Stimulated activated naive CD8-positive, alpha-beta T cell treated with anti-CD3 and anti-CD28 coated beads, Interleukin-15, Interleukin-2, amounts not matched to agents 100 U/mL and 50 U/mL, for 24 hours (primary cell): Measurements from ENCODE around the gene ZBED6.

ENCODE experiments used
- ATAC-seq: fragments of 150-1000 bp; cut with Tn5 transposase; one replicate; pipeline ENCODE4 v1.10.0; 2021
- DNase-seq: peaks from one replicate; pipeline ENCODE4 v3.0.0; 2021

Gene ZBED6

GRCh38 chr1:203840208-203840808, 44.9 kb downstream of the ZBED6 start:
- ATAC-seq (no peak), DNase-seq (no peak)

GRCh38 chr1:203842559-203842876, 47.1 kb downstream of the ZBED6 start:
- ATAC-seq, result no peak
- DNase-seq, result no peak

DNA sequence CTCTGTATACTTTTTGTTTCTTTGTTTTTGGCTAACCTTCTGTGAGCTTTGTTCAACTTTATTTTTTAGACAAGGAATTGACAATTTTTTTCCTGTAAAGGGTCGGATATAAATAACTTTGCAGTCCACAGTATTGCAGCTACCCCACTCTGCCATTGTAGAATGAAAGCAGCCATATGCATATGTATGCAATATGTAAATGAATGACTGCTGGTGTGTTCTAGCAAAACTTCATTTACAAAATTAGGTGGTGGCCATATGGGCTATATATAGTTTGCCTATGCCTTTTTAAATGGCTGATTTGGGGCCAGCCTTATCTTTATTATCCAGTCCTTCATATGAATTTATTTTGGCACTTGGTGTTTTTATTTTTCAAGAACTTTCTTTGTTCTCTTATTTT, 48.0 kb downstream of the ZBED6 start:
- DNase-seq (no peak), ATAC-seq (no peak)
